ENCODE results near the gene ATG7.
"Not testable (repeated sequence)": the region's sequence is repeated elsewhere in the genome, so short reads cannot be mapped to it uniquely, and the experiment has no call there.

Gene ATG7

DNA sequence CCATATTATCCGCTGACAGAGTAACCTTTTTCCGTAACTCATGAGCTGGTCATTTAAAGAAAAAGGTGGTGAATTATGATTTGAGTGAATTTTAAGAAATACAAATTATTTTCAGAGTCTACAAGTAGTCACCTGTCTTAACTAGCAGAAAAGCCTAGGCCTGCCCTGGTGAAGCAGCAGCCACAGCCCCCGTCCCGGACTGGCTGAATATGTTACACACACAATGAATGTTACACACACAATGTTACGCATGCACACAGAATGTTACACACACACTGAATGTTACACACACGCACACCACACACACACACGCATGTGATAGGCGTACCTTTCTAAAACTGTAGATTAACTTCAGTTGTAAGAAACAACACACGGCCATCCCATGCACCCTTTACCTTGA lies 293.7 kb downstream of the ATG7 start:
- Histone ChIP-seq H3K4me3 (ENCODE audit: low read length) (no peak overlapping the region), H3K27me3 (ENCODE audit: control insufficient read depth, insufficient read depth, low read length) (no peaks in the 10 kb centered on the region), H3K4me1 (ENCODE audit: control insufficient read depth, insufficient read depth, low read length) (peaks cover 2% of the 10 kb centered on the region; the same call in 1 of the 2 replicates), H3K9me3 (ENCODE audit: control insufficient read depth, insufficient read depth, low read length) (no peaks in the 10 kb centered on the region), H3K27ac (ENCODE audit: low read length) (no peak overlapping the region), H3K36me3 (ENCODE audit: control insufficient read depth, insufficient read depth, low read length) (0 out of 2 replicates have a peak, but pooled peaks cover 7% of the 10 kb centered on the region)
- no peak for DNase-seq (ENCODE audit: low read depth, low spot score)
- no CpG with 5 or more reads among the region's 9 CpGs for WGBS (ENCODE audit: insufficient coverage, insufficient read length)

DNA sequence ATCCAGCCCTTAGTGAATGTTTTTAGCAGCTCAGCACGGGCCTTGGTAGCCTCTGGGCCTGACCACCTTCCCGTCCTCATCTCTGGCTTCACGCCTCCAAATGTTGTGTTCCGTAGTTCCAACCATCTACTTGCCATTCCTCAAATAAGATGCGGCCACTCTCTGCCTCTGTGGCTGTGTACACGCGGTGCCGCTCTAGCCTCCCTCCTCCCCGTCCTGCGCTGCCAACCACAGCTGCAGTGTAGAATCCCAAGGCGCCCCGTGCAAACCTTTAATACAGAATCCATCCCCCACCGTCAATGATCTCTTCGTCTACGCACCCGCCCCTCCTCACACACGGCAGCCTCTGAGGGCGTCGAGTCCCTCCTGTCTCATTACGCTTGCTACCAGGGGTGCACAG lies 294.3 kb downstream of the ATG7 start:
- Histone ChIP-seq H3K27ac (ENCODE audit: low read length) (no peak overlapping the region), H3K4me1 (ENCODE audit: control insufficient read depth, insufficient read depth, low read length) (peaks cover 2% of the 10 kb centered on the region; the same call in 1 of the 2 replicates)
- WGBS (ENCODE audit: insufficient coverage, insufficient read length) = no CpG with 5 or more reads among the region's 20 CpGs

GRCh38 chr3:11566916-11567315 lies 294.7 kb downstream of the ATG7 start:
- no peaks in the 10 kb centered on the region for H3K27me3 ChIP-seq (ENCODE audit: control insufficient read depth, insufficient read depth, low read length)
- DNase-seq (ENCODE audit: low read depth, low spot score) = no peak
- no peaks in the 10 kb centered on the region for H3K9me3 ChIP-seq (ENCODE audit: control insufficient read depth, insufficient read depth, low read length)
- no CpG with 5 or more reads among the region's 17 CpGs for WGBS (ENCODE audit: insufficient coverage, insufficient read length)
- H3K4me1 ChIP-seq (ENCODE audit: control insufficient read depth, insufficient read depth, low read length) = peaks cover 2% of the 10 kb centered on the region; the same call in 1 of the 2 replicates
- no peak overlapping the region for H3K4me3 ChIP-seq (ENCODE audit: low read length)
- H3K36me3 ChIP-seq (ENCODE audit: control insufficient read depth, insufficient read depth, low read length) = 0 out of 2 replicates have a peak, but pooled peaks cover 7% of the 10 kb centered on the region
- H3K27ac ChIP-seq (ENCODE audit: low read length) = no peak overlapping the region

More for the DNA sequence above, 294.3 kb downstream of the ATG7 start:
- 0 out of 2 replicates have a peak, but pooled peaks cover 7% of the 10 kb centered on the region for H3K36me3 ChIP-seq (ENCODE audit: control insufficient read depth, insufficient read depth, low read length)
- no peak overlapping the region for H3K4me3 ChIP-seq (ENCODE audit: low read length)
- no peaks in the 10 kb centered on the region for H3K27me3 ChIP-seq (ENCODE audit: control insufficient read depth, insufficient read depth, low read length)
- no peak for DNase-seq (ENCODE audit: low read depth, low spot score)
- H3K9me3 ChIP-seq (ENCODE audit: control insufficient read depth, insufficient read depth, low read length) = no peaks in the 10 kb centered on the region

DNA sequence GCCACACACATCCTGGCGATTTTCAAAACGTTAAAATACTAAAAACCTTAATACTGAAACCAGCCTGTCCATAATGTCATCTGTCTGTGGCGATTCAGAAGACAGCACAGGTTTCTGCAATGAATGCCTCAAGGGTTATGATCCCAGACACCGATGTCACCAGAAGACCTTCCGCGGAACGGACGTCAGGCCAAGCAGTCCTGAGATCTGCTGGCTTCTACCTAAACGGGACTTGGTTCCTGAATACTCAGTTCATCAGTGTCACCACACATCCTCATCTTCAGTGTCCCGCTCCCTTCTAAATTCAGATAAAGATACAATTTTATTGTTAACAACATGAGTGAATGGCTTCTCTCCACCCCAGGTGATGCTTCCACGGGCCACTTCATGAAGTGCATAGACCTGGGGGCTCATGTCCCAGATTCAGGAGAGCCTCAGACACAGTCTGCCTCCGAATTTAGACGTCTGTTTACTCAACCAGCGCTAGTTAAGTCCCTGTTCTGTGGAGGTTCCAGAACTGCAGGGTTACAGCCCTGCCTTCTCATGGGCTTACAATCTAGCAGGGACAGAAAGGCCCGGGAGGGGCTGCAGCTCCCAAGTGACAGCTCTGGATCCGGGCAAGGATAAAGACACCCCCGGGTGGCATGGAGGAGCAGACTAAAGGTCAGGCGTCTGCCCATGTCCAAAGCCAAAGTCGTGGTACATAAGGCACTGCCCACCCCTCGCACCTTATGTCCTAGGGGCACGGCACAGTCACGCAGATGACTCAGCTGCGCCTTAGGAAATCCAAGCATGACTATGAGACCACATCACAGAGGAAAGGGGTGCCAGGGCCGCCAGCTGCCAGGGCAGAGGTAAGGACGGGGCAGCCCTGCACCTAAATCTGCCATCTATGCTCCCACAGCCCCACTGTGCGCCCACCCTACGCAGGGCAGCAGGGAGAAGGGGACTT lies 295.6 kb downstream of the ATG7 start:
- DNase-seq (ENCODE audit: low read depth, low spot score) = no peak
- no CpG with 5 or more reads among the region's 27 CpGs for whole genome bisulfite sequencing (ENCODE audit: insufficient coverage, insufficient read length)
- Histone ChIP-seq H3K27me3 (ENCODE audit: control insufficient read depth, insufficient read depth, low read length) (no peaks in the 10 kb centered on the region), H3K4me1 (ENCODE audit: control insufficient read depth, insufficient read depth, low read length) (peaks cover 2% of the 10 kb centered on the region; the same call in 1 of the 2 replicates), H3K36me3 (ENCODE audit: control insufficient read depth, insufficient read depth, low read length) (0 out of 2 replicates have a peak, but pooled peaks cover 7% of the 10 kb centered on the region), H3K27ac (ENCODE audit: low read length) (no peak overlapping the region), H3K9me3 (ENCODE audit: control insufficient read depth, insufficient read depth, low read length) (no peaks in the 10 kb centered on the region), H3K4me3 (ENCODE audit: low read length) (no peak overlapping the region)

DNA sequence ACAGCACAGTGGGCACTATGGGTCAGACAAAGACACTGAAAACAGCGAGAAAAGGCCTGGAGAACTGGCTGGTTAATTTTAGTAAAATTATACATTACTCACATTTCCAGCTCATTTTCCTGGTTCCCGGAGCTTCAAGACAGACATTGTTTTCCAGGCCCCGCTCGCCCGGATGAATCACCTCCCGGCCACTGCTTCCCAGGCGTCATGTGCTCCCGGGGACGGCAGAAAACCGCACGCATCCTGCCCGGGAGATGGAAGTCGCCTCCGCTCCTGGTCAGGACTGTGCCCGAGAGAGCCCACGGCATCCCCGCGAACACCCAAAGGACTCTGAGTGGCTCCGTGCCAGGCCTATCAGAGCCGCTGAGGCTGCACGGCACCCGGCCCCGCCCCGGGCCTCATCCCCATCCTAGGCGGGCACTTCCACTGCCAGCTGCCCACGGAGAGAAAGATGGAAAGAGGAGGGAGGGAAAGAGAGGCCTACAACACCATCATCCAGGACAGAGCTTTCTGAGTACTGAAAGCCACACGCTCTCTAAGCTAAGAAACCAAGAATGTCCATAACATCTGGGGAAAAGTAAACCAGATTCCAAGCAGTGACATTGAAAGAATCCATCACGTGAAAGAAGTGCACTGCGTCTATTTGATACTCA lies 296.4 kb downstream of the ATG7 start:
- Histone ChIP-seq H3K36me3 (ENCODE audit: control insufficient read depth, insufficient read depth, low read length) (0 out of 2 replicates have a peak, but pooled peaks cover 3% of the 10 kb centered on the region), H3K4me1 (ENCODE audit: control insufficient read depth, insufficient read depth, low read length) (peaks cover 2% of the 10 kb centered on the region; the same call in 1 of the 2 replicates), H3K9me3 (ENCODE audit: control insufficient read depth, insufficient read depth, low read length) (no peaks in the 10 kb centered on the region), H3K27ac (ENCODE audit: low read length) (no peak overlapping the region), H3K4me3 (ENCODE audit: low read length) (no peak overlapping the region), H3K27me3 (ENCODE audit: control insufficient read depth, insufficient read depth, low read length) (no peaks in the 10 kb centered on the region)
- WGBS (ENCODE audit: insufficient coverage, insufficient read length) = no CpG with 5 or more reads among the region's 29 CpGs
- no peak for DNase-seq (ENCODE audit: low read depth, low spot score)

DNA sequence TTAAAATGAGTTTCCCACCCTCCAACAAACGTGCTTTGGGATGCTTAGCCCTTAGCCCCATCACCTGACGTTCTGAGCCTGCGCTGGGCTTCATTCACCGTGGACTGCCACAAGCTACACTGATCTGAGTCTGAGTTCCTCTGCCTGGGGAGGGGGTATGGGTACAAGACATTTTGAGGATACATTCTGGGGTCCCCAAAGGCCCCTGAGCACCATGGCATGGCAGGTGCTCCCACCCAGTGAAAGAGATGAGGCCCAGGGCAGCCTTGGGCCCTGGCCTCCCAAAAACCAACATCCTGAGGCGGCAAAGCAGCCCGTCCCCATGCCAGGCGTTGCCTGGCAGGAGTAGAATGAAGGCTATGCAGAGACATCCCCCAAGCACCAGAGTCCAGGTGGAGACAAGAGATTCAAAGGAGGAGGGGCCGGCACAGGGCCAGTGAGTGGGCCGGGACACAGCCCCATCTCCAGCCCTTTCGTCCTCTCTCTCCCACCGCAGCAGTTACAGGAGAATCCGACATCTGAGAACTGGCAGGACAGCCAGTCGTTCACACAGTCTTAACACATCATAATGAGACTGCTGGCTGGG lies 297.1 kb downstream of the ATG7 start:
- DNase-seq (ENCODE audit: low read depth, low spot score) = no peak
- Histone ChIP-seq H3K36me3 (ENCODE audit: control insufficient read depth, insufficient read depth, low read length) (0 out of 2 replicates have a peak, but pooled peaks cover 3% of the 10 kb centered on the region), H3K27ac (ENCODE audit: low read length) (no peak overlapping the region), H3K9me3 (ENCODE audit: control insufficient read depth, insufficient read depth, low read length) (no peaks in the 10 kb centered on the region), H3K4me3 (ENCODE audit: low read length) (no peak overlapping the region), H3K27me3 (ENCODE audit: control insufficient read depth, insufficient read depth, low read length) (no peaks in the 10 kb centered on the region), H3K4me1 (ENCODE audit: control insufficient read depth, insufficient read depth, low read length) (peaks cover 2% of the 10 kb centered on the region; the same call in 1 of the 2 replicates)
- WGBS (ENCODE audit: insufficient coverage, insufficient read length) = no CpG with 5 or more reads among the region's 13 CpGs

DNA sequence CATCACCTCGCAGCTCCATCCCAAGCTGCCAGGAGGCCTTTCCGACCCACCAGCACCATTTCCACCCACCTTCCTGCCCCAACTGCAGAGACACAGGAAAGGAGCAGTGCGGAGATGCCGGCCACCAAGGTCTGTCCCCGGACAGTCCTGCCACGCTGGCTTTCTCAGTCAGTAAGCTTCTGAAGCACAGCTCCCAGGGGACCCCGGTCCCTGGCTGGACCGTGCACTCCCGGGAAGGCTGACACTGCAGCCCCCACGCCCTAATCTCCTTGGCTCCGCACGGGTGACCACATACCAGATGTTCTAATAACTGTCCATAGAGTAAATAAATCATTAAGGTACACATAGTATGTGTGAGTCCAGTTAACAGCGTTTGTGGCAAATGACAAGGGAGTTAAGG lies 298.1 kb downstream of the ATG7 start:
- no CpG with 5 or more reads among the region's 13 CpGs for WGBS (ENCODE audit: insufficient coverage, insufficient read length)
- Histone ChIP-seq H3K9me3 (ENCODE audit: control insufficient read depth, insufficient read depth, low read length) (no peaks in the 10 kb centered on the region), H3K27ac (ENCODE audit: low read length) (no peak overlapping the region), H3K4me1 (ENCODE audit: control insufficient read depth, insufficient read depth, low read length) (peaks cover 2% of the 10 kb centered on the region; the same call in 1 of the 2 replicates), H3K4me3 (ENCODE audit: low read length) (no peak overlapping the region), H3K27me3 (ENCODE audit: control insufficient read depth, insufficient read depth, low read length) (no peaks in the 10 kb centered on the region), H3K36me3 (ENCODE audit: control insufficient read depth, insufficient read depth, low read length) (0 out of 2 replicates have a peak, but pooled peaks cover 2% of the 10 kb centered on the region)
- DNase-seq (ENCODE audit: low read depth, low spot score) = no peak

GRCh38 chr3:11570789-11571495 lies 298.7 kb downstream of the ATG7 start:
- DNase-seq (ENCODE audit: low read depth, low spot score) = no peak
- Histone ChIP-seq H3K4me3 (ENCODE audit: low read length) (no peak overlapping the region), H3K27me3 (ENCODE audit: control insufficient read depth, insufficient read depth, low read length) (no peaks in the 10 kb centered on the region), H3K36me3 (ENCODE audit: control insufficient read depth, insufficient read depth, low read length) (no peaks in the 10 kb centered on the region), H3K4me1 (ENCODE audit: control insufficient read depth, insufficient read depth, low read length) (peaks cover 2% of the 10 kb centered on the region; the same call in 1 of the 2 replicates), H3K9me3 (ENCODE audit: control insufficient read depth, insufficient read depth, low read length) (no peaks in the 10 kb centered on the region), H3K27ac (ENCODE audit: low read length) (no peak overlapping the region)
- WGBS (ENCODE audit: insufficient coverage, insufficient read length) = no CpG with 5 or more reads among the region's 20 CpGs

DNA sequence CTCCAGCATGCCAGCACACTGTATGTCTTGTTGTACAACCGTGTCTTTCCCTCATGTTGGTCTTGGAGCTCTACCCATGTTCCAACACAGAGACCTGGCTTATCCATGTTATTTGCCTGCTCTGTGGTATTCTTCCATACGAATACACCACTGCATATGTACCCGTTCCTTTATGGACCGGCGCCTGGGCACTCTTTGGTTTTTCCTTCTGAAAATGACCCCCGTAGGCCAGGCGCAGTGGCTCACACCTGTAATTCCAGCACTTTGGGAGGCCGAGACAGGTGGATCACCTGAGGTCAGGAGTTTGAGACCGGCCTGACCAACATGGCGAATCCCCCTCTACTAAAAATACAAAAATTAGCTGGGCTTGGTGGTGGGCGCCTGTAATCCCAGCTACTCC lies 300.5 kb downstream of the ATG7 start:
- DNase-seq (ENCODE audit: low read depth, low spot score) = not testable (repeated sequence)
- no CpG with 5 or more reads among the region's 11 CpGs for WGBS (ENCODE audit: insufficient coverage, insufficient read length)

More for the DNA sequence above, 300.5 kb downstream of the ATG7 start:
- H3K36me3 ChIP-seq (ENCODE audit: control insufficient read depth, insufficient read depth, low read length); H3K27me3 ChIP-seq (ENCODE audit: control insufficient read depth, insufficient read depth, low read length); H3K4me3 ChIP-seq (ENCODE audit: low read length); H3K4me1 ChIP-seq (ENCODE audit: control insufficient read depth, insufficient read depth, low read length); H3K27ac ChIP-seq (ENCODE audit: low read length); H3K9me3 ChIP-seq (ENCODE audit: control insufficient read depth, insufficient read depth, low read length): not testable (repeated sequence)

Measured in iPS DF 6.9 (cell line).